CD4-positive, CD25-positive, alpha-beta regulatory T cell (primary cell): ENCODE measurements around the gene INSL3. TPM values are rescaled to one million over a fixed set of nuclear protein-coding genes. Genes with fewer than 3 reads are reported as not detected.
A peak's percentile ranks its signal among the peaks of the same experiment; 100 is the strongest.

Experiments
- ATAC-seq, 2 donors: fragments of 150-1000 bp; cut with Tn5 transposase; one replicate each; pipeline ENCODE4 v1.10.0; 2021; ENCODE audit warnings: low read depth in 2 of 2, moderate number of reproducible peaks in 2 of 2, moderate library complexity in 1 of 2
- DNase-seq, 3 donors: peaks; one replicate each; pipeline versions ENCODE4 v3.0.0 to v3.0.0-alpha.2; 2012 to 2022; ENCODE audit warnings: mixed read lengths in 1 of 3
- H3K27ac ChIP-seq: one replicate; pipeline ENCODE4 v1.7.0; 2013; ENCODE audit warnings: mild to moderate bottlenecking, low read length; ENCODE audit not compliant: insufficient read depth, poor library complexity, severe bottlenecking
- H3K27me3 ChIP-seq: one replicate; pipeline ENCODE4 v1.7.0; 2013; ENCODE audit warnings: low read length; ENCODE audit not compliant: control insufficient read depth, insufficient read depth
- H3K36me3 ChIP-seq: one replicate; pipeline ENCODE4 v1.7.0; 2013; ENCODE audit warnings: mild to moderate bottlenecking, low read length, moderate library complexity; ENCODE audit not compliant: control insufficient read depth, insufficient read depth
- H3K4me1 ChIP-seq: 2 replicates; pipeline ENCODE4 v1.7.0; 2013; ENCODE audit warnings: mild to moderate bottlenecking, low read length; ENCODE audit not compliant: insufficient read depth, control insufficient read depth, poor library complexity, severe bottlenecking
- H3K4me3 ChIP-seq: one replicate; pipeline ENCODE4 v1.7.0; 2013; ENCODE audit warnings: low read depth, mild to moderate bottlenecking, low read length, moderate library complexity
- H3K9me3 ChIP-seq, 2 experiments: 1 replicate in 1 of 2; 2 replicates in 1 of 2; pipeline ENCODE4 v1.7.0; 2013; ENCODE audit warnings: low read length in 2 of 2, mild to moderate bottlenecking in 1 of 2, moderate library complexity in 1 of 2; ENCODE audit not compliant: control insufficient read depth in 2 of 2
- H3K27ac Mint-ChIP-seq, 3 donors: one replicate each; pipeline ENCODE4 v1.8.0; 2020 to 2022; ENCODE audit warnings: mild to moderate bottlenecking in 3 of 3, mixed read lengths in 3 of 3, moderate library complexity in 2 of 3
- H3K27me3 Mint-ChIP-seq: one replicate; pipeline ENCODE4 v1.8.0; 2022; ENCODE audit warnings: mild to moderate bottlenecking, mixed read lengths
- H3K36me3 Mint-ChIP-seq: one replicate; pipeline ENCODE4 v1.8.0; 2020; ENCODE audit warnings: mixed read lengths
- H3K4me1 Mint-ChIP-seq, 4 donors: one replicate each; pipeline ENCODE4 v1.8.0; 2020 to 2022; ENCODE audit warnings: mixed read lengths in 4 of 4, mild to moderate bottlenecking in 1 of 4
- H3K4me3 Mint-ChIP-seq, 4 donors: one replicate each; pipeline ENCODE4 v1.8.0; 2020 to 2022; ENCODE audit warnings: mild to moderate bottlenecking in 4 of 4, mixed read lengths in 4 of 4, moderate library complexity in 3 of 4
- H3K9me3 Mint-ChIP-seq, 7 donors: one replicate each; pipeline ENCODE4 v1.8.0; 2020 to 2022; ENCODE audit warnings: mixed read lengths in 7 of 7, mild to moderate bottlenecking in 3 of 7, moderate library complexity in 2 of 7
- polyA plus RNA-seq, 4 donors: library from polyadenylated mRNA; unstranded; fragments of 300-500 nt; fragmentation: Illumina TruSeq; gene quantifications; one replicate each; pipeline ENCODE4 v1.2.3, GENCODE V29; 2021
- total RNA-seq: library from RNA; stranded (reverse); gene quantifications from one replicate; pipeline ENCODE4 v1.2.3, GENCODE V29; 2022

Gene INSL3
- total and polyA plus RNA-seq, 5 donors from 2014 or later = 1.5 to 5.5 (median 2.4) TPM

DNA sequence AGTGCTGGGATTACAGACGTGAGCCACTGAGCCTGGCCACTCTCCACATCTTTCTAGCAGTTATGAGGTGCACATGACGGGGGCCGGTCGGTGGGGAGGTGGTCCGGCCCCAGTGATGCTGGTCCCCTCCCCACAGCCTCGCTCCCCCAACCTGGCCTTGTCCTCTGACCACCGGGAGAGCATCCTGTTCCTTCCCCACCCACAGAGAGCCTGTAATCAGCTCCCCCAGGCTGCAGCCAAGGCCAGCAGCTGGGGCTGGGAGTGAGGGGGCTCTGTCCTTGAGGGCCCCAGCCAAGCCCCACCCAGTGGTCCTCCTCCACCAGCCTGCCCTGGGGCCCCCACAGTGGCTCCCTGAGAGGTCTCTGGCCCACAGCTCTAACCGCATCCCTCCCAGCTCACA, 3.0 kb upstream of the INSL3 start:
- H3K4me1 Mint-ChIP-seq = peaks cover 0 to 4% (median 1%) of the 10 kb centered on the region in 4 donors
- no peak overlapping the region for H3K4me3 Mint-ChIP-seq
- Histone ChIP-seq H3K4me1 (no peaks in the 10 kb centered on the region), H3K36me3 (peaks cover 17% of the 10 kb centered on the region), H3K4me3 (no peak overlapping the region), H3K27me3 (no peaks in the 10 kb centered on the region), H3K9me3 (no peaks in the 10 kb centered on the region), H3K27ac (no peak overlapping the region)
- no peak for DNase-seq
- ATAC-seq = no peak
- H3K27ac Mint-ChIP-seq = no peak overlapping the region
- peaks cover 6% of the 10 kb centered on the region for H3K36me3 Mint-ChIP-seq
- H3K27me3 Mint-ChIP-seq = no peaks in the 10 kb centered on the region
- peaks cover 0 to 2% (median 0%) of the 10 kb centered on the region in 7 donors for H3K9me3 Mint-ChIP-seq

DNA sequence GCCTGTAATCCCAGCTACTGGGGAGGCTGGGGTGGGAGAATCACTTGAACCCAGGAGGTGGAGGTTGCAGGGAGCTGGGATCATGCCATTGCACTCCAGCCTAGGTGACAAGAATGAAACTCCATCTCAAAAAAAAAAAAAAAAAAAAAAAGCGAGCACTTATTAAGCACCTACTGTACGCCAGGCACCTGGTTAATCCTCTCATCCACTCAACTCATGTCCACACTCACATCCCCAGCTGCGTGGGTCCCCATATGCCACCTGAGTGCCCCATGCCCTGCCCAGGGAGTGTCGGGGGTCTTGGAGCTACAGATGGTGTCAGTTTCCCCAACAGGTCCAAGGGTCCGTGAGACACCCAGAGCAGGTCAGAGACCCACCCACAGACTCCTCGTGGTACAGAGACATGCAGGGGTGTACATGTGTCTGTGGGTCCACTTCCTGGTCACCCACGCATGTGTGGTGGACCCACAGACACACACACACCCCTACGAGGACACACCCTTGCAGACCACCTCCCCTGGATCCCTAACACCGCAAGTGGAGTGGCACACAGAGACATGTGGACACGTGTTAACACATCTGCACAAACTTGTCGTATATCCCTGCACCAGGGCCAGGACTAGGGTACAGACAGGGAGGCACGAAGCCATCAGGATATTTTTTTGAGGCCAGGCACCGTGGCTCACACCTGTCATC, 3.5 kb downstream of the INSL3 start:
- Mint-ChIP-seq H3K27me3 (no peaks in the 10 kb centered on the region), H3K4me3 (no peak overlapping the region), H3K36me3 (no peaks in the 10 kb centered on the region), H3K4me1 (peaks cover 0 to 5% (median 2%) of the 10 kb centered on the region in 4 donors), H3K27ac (no peak overlapping the region), H3K9me3 (no peaks in the 10 kb centered on the region)
- H3K27me3 ChIP-seq = no peaks in the 10 kb centered on the region
- H3K27ac ChIP-seq = no peak overlapping the region
- H3K36me3 ChIP-seq = no peaks in the 10 kb centered on the region
- no peak overlapping the region for H3K4me3 ChIP-seq
- no peak for DNase-seq
- no peaks in the 10 kb centered on the region for H3K4me1 ChIP-seq
- no peaks in the 10 kb centered on the region for H3K9me3 ChIP-seq
- no peak for ATAC-seq

DNA sequence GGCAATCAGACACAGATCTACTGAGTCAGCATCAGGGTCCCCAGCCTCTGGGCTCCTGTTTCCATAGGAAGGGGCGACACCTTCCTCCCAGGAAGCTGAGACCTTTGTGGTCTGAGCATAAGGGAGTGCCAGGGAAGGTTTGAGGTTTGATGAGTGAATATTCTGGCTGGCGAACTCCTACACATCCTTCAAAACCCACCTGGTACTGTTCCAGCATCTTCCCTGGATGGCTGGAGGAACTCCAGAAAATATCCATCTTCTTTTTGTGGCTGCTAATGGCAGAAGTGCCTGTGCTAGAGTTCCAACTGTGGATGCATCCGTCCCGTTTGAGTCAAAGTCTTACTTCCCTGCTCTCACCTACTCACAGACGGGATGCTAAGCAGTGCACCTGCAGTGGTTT, 9.2 kb downstream of the INSL3 start:
- H3K27me3 Mint-ChIP-seq = peaks cover 15% of the 10 kb centered on the region
- Histone ChIP-seq H3K27me3 (no peaks in the 10 kb centered on the region), H3K4me1 (peaks cover 3% of the 10 kb centered on the region), H3K9me3 (no peaks in the 10 kb centered on the region), H3K4me3 (no peak overlapping the region), H3K36me3 (no peaks in the 10 kb centered on the region), H3K27ac (no peak overlapping the region)
- ATAC-seq (no peak), DNase-seq (no peak)
- no peaks in the 10 kb centered on the region for H3K36me3 Mint-ChIP-seq
- H3K4me1 Mint-ChIP-seq = peaks cover 0 to 13% (median 8%) of the 10 kb centered on the region in 4 donors
- peak overlapping the region in 1 of 4 donors; percentile 17 for H3K4me3 Mint-ChIP-seq
- H3K27ac Mint-ChIP-seq = no peak overlapping the region
- H3K9me3 Mint-ChIP-seq = no peaks in the 10 kb centered on the region

DNA sequence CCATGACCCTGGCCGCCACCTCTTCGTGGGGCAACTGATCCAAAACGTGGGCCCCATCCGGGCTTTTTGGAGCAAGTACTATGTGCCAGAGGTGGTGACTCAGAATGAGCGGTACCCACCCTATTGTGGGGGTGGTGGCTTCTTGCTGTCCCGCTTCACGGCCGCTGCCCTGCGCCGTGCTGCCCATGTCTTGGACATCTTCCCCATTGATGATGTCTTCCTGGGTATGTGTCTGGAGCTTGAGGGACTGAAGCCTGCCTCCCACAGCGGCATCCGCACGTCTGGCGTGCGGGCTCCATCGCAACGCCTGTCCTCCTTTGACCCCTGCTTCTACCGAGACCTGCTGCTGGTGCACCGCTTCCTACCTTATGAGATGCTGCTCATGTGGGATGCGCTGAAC, 9.6 kb downstream of the INSL3 start:
- H3K9me3 ChIP-seq = no peaks in the 10 kb centered on the region
- H3K27ac ChIP-seq = no peak overlapping the region
- ATAC-seq (no peak), DNase-seq (no peak)
- H3K4me1 ChIP-seq = peaks cover 3% of the 10 kb centered on the region
- peak overlapping the region in 1 of 4 donors; percentile 17 for H3K4me3 Mint-ChIP-seq
- H3K27me3 ChIP-seq = no peaks in the 10 kb centered on the region
- H3K4me3 ChIP-seq = no peak overlapping the region
- H3K36me3 Mint-ChIP-seq = no peaks in the 10 kb centered on the region
- peaks cover 16% of the 10 kb centered on the region for H3K27me3 Mint-ChIP-seq
- H3K9me3 Mint-ChIP-seq = no peaks in the 10 kb centered on the region
- H3K27ac Mint-ChIP-seq = no peak overlapping the region
- H3K36me3 ChIP-seq = no peaks in the 10 kb centered on the region
- peaks cover 0 to 13% (median 9%) of the 10 kb centered on the region in 4 donors for H3K4me1 Mint-ChIP-seq

DNA sequence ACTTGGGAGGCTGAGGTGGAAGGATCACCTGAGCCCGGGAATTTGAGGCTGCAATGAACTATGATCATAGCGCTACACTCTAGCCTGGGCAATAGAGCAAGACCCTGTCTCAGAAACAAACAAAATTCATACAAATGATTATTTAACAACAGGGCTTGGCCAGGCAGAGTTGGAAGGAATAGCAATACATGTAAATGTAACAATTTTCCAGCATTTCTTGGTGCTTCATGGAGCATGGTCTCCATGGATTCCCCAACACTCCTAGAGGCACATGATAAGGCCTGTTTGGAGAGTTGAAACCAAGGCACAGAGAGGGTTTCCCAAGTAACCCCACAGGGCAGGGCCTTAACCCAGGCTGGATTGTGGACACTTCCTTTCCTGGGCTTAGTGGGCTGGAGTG, 10.2 kb downstream of the INSL3 start:
- no peak for ATAC-seq
- Histone ChIP-seq H3K36me3 (no peaks in the 10 kb centered on the region), H3K4me1 (peaks cover 3% of the 10 kb centered on the region), H3K27ac (no peak overlapping the region), H3K9me3 (no peaks in the 10 kb centered on the region), H3K4me3 (no peak overlapping the region), H3K27me3 (no peaks in the 10 kb centered on the region)
- Mint-ChIP-seq H3K27me3 (peaks cover 16% of the 10 kb centered on the region), H3K9me3 (no peaks in the 10 kb centered on the region), H3K4me1 (peaks cover 0 to 19% (median 5%) of the 10 kb centered on the region in 4 donors), H3K4me3 (no peak overlapping the region), H3K27ac (no peak overlapping the region), H3K36me3 (no peaks in the 10 kb centered on the region)
- no peak for DNase-seq

DNA sequence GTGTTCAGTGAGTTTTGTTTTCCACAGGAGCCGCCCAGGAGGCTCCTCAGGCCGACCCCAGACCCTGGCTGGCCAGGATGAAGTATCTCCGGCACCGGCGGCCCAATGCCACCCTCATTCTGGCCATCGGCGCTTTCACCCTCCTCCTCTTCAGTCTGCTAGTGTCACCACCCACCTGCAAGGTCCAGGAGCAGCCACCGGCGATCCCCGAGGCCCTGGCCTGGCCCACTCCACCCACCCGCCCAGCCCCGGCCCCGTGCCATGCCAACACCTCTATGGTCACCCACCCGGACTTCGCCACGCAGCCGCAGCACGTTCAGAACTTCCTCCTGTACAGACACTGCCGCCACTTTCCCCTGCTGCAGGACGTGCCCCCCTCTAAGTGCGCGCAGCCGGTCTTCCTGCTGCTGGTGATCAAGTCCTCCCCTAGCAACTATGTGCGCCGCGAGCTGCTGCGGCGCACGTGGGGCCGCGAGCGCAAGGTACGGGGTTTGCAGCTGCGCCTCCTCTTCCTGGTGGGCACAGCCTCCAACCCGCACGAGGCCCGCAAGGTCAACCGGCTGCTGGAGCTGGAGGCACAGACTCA, 13.5 kb downstream of the INSL3 start:
- Histone ChIP-seq H3K27ac (no peak overlapping the region), H3K4me1 (peaks cover 12% of the 10 kb centered on the region), H3K36me3 (no peaks in the 10 kb centered on the region), H3K4me3 (no peak overlapping the region), H3K9me3 (no peaks in the 10 kb centered on the region), H3K27me3 (no peaks in the 10 kb centered on the region)
- DNase-seq = peak in 1 of 3 donors; percentile 46
- peak; percentile 45 to 52 for ATAC-seq
- Mint-ChIP-seq H3K27me3 (peaks cover 16% of the 10 kb centered on the region), H3K4me3 (peak overlapping the region in 3 of 4 donors; percentile 56 to 60 (median 59)), H3K4me1 (peaks cover 0 to 42% (median 14%) of the 10 kb centered on the region in 4 donors), H3K9me3 (no peaks in the 10 kb centered on the region), H3K27ac (peak overlapping the region in 2 of 3 donors; percentile 18 to 91), H3K36me3 (peaks cover 3% of the 10 kb centered on the region)

DNA sequence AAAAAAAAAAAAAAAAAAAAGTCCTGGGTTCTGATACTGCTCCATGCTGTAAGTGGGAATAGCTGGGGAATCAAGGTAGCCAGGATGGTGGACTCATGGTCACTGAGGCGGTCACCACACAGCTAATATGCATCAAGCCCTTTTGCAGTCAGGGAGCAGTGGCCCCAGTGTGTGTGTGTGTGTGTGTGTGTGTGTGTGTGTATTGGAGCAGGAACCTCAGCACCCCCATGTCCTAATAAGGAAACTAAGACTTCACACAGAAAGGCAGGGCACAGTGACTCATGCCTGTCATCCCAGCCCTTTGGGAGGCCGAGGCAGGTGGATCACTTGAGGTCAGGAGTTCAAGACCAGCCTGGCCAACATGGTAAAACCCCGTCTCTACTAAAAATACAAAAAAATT, 14.4 kb downstream of the INSL3 start:
- Histone ChIP-seq H3K36me3 (no peaks in the 10 kb centered on the region), H3K27me3 (no peaks in the 10 kb centered on the region), H3K4me3 (no peak overlapping the region), H3K4me1 (peaks cover 19% of the 10 kb centered on the region), H3K9me3 (no peaks in the 10 kb centered on the region), H3K27ac (no peak overlapping the region)
- DNase-seq (peak in 1 of 3 donors; percentile 45), ATAC-seq (no peak)
- H3K9me3 Mint-ChIP-seq = no peaks in the 10 kb centered on the region
- H3K4me1 Mint-ChIP-seq = peaks cover 5 to 49% (median 17%) of the 10 kb centered on the region in 4 donors
- no peak overlapping the region for H3K27ac Mint-ChIP-seq
- H3K36me3 Mint-ChIP-seq = peaks cover 3% of the 10 kb centered on the region
- peaks cover 16% of the 10 kb centered on the region for H3K27me3 Mint-ChIP-seq
- H3K4me3 Mint-ChIP-seq = no peak overlapping the region

DNA sequence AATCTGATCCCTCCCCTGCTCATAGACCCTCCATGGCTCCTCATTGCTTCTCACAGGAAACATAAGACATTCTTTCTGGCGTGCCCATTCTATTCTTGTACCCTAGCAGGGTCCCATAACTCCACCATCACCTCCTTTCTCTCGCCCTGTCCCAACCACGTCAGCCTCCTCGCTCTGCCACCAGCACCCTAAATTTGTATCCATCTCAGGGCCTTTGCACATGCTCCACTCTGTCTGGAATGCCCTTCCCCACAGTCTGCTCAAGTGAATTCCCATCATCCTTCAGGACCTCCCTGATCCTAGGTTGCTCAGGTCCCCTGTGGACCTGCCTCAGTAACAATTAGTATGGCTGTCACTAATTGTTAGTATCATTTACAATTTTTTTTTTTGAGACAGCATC, 15.9 kb downstream of the INSL3 start:
- Histone ChIP-seq H3K36me3 (no peaks in the 10 kb centered on the region), H3K27ac (no peak overlapping the region), H3K27me3 (no peaks in the 10 kb centered on the region), H3K4me1 (peaks cover 19% of the 10 kb centered on the region), H3K4me3 (no peak overlapping the region), H3K9me3 (no peaks in the 10 kb centered on the region)
- H3K36me3 Mint-ChIP-seq = peaks cover 3% of the 10 kb centered on the region
- peak overlapping the region in 1 of 4 donors; percentile 39 for H3K4me3 Mint-ChIP-seq
- ATAC-seq (no peak), DNase-seq (no peak)
- no peaks in the 10 kb centered on the region for H3K9me3 Mint-ChIP-seq
- H3K4me1 Mint-ChIP-seq = peaks cover 5 to 51% (median 17%) of the 10 kb centered on the region in 4 donors
- H3K27me3 Mint-ChIP-seq = peaks cover 23% of the 10 kb centered on the region
- H3K27ac Mint-ChIP-seq = peak overlapping the region; percentile 5 to 95 (median 70)
